Adipocyte (in vitro differentiated cells): ENCODE measurements around the gene HERPUD2.
A peak's percentile ranks its signal among the peaks of the same experiment; 100 is the strongest.
"Not testable (repeated sequence)": the region's sequence is repeated elsewhere in the genome, so short reads cannot be mapped to it uniquely, and the experiment has no call there.

Source experiments
- DNase-seq: peaks from one replicate; pipeline ENCODE4 v3.0.0-alpha.2; 2015; ENCODE audit warnings: low read depth
- H3K27me3 ChIP-seq: replicated peaks from 2 replicates; pipeline ENCODE4 v1.7.0; 2013; ENCODE audit warnings: mild to moderate bottlenecking, low read length, moderate library complexity; ENCODE audit not compliant: control insufficient read depth, insufficient read depth
- H3K36me3 ChIP-seq: 2 replicates; pipeline ENCODE4 v1.7.0; 2013; ENCODE audit warnings: low read length, mild to moderate bottlenecking, moderate library complexity; ENCODE audit not compliant: control insufficient read depth, insufficient read depth, severe bottlenecking
- H3K4me1 ChIP-seq: 2 replicates; pipeline ENCODE4 v1.7.0; 2013; ENCODE audit warnings: mild to moderate bottlenecking, low read length, moderate library complexity; ENCODE audit not compliant: control insufficient read depth, insufficient read depth
- H3K4me3 ChIP-seq: 2 replicates; pipeline ENCODE4 v1.7.0; 2013; ENCODE audit warnings: mild to moderate bottlenecking, low read length, moderate library complexity
- H3K9ac ChIP-seq: 2 replicates; pipeline ENCODE4 v1.7.0; 2013; ENCODE audit warnings: mild to moderate bottlenecking, low read length, moderate library complexity
- H3K9me3 ChIP-seq: 2 replicates; pipeline ENCODE4 v1.7.0; 2013; ENCODE audit warnings: mild to moderate bottlenecking, low read length, moderate library complexity; ENCODE audit not compliant: control insufficient read depth

HERPUD2 gene

GRCh38 chr7:35714407-35714806 lies 19.5 kb upstream of the HERPUD2 start:
- no peak overlapping the region for H3K4me3 ChIP-seq
- H3K27me3 ChIP-seq: no peaks in the 10 kb centered on the region
- H3K4me1 ChIP-seq: peaks cover 14% of the 10 kb centered on the region
- no peaks in the 10 kb centered on the region for H3K36me3 ChIP-seq
- no peak for DNase-seq
- H3K9me3 ChIP-seq: no peaks in the 10 kb centered on the region
- H3K9ac ChIP-seq: no peak overlapping the region

GRCh38 chr7:35712563-35713226 lies 17.8 kb upstream of the HERPUD2 start:
- Histone ChIP-seq H3K9ac (no peak overlapping the region), H3K36me3 (no peaks in the 10 kb centered on the region), H3K4me3 (no peak overlapping the region), H3K9me3 (no peaks in the 10 kb centered on the region), H3K27me3 (no peaks in the 10 kb centered on the region), H3K4me1 (peaks cover 14% of the 10 kb centered on the region)
- no peak for DNase-seq

- no peak for DNase-seq
- Histone ChIP-seq H3K36me3 (no peaks in the 10 kb centered on the region), H3K9ac (no peak overlapping the region), H3K4me3 (no peak overlapping the region), H3K9me3 (no peaks in the 10 kb centered on the region), H3K27me3 (no peaks in the 10 kb centered on the region), H3K4me1 (peaks cover 11% of the 10 kb centered on the region)
Observed at GRCh38 chr7:35707422-35707821, 12.5 kb upstream of the HERPUD2 start.

GRCh38 chr7:35705932-35706461 lies 11.1 kb upstream of the HERPUD2 start:
- Histone ChIP-seq H3K27me3 (no peaks in the 10 kb centered on the region), H3K4me3 (no peak overlapping the region)

DNA sequence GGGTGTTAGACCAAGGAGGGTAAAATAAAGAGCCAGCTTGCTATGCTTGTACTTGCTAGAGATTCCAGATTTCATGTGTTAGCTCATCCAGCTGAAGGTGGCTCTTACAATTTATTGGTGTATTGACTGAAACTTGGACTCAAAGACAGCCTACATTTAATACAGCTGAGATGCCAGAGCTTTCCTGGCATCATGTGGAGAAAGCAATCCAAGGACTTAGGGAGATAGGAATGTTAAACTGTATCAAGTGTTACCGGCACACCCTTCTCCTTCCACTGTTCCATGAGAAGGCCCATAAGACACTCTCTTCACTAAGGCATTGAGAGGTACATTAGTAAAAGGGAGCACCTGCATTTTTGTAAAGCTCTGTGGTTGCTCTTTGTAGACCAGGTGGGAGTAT lies 9.3 kb upstream of the HERPUD2 start:
- H3K9me3 ChIP-seq: no peaks in the 10 kb centered on the region
- no peak overlapping the region for H3K4me3 ChIP-seq
- no peak for DNase-seq
- H3K9ac ChIP-seq: no peak overlapping the region
- no peaks in the 10 kb centered on the region for H3K36me3 ChIP-seq
- no peaks in the 10 kb centered on the region for H3K27me3 ChIP-seq
- H3K4me1 ChIP-seq: peaks cover 11% of the 10 kb centered on the region

More at GRCh38 chr7:35705932-35706461, 11.1 kb upstream of the HERPUD2 start:
- no peaks in the 10 kb centered on the region for H3K9me3 ChIP-seq
- no peak overlapping the region for H3K9ac ChIP-seq
- no peaks in the 10 kb centered on the region for H3K36me3 ChIP-seq
- DNase-seq: peak; percentile 31
- peaks cover 11% of the 10 kb centered on the region for H3K4me1 ChIP-seq

DNA sequence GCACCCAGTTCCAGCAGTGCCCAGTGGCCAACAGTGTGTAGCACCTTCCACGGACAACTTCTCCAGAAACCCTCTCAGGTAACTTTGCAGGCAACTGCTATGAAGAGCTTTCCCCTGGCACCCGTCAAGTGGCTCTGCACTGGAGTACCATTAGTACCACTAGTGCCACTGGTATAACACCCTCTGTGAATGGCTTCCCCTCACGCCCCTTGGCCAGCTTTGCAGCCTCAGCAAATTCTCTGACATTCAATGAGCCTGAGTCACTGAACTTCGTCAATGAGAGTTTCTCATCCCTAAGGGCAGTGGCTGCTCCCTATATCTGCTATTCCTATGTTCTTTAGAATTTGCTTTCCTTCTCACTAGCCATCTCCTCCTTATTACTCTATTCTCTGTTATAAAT lies 7.6 kb upstream of the HERPUD2 start:
- Histone ChIP-seq H3K4me3 (no peak overlapping the region), H3K4me1 (peaks cover 14% of the 10 kb centered on the region), H3K27me3 (no peaks in the 10 kb centered on the region), H3K9me3 (no peaks in the 10 kb centered on the region), H3K9ac (no peak overlapping the region), H3K36me3 (no peaks in the 10 kb centered on the region)
- no peak for DNase-seq

- Histone ChIP-seq H3K4me1 (peaks cover 20% of the 10 kb centered on the region), H3K9me3 (no peaks in the 10 kb centered on the region), H3K9ac (no peak overlapping the region), H3K27me3 (no peaks in the 10 kb centered on the region), H3K4me3 (no peak overlapping the region), H3K36me3 (no peaks in the 10 kb centered on the region)
- no peak for DNase-seq
Observed at GRCh38 chr7:35701287-35701900, 6.5 kb upstream of the HERPUD2 start.

- no peaks in the 10 kb centered on the region for H3K27me3 ChIP-seq
- DNase-seq: no peak
- no peaks in the 10 kb centered on the region for H3K36me3 ChIP-seq
- peaks cover 17% of the 10 kb centered on the region for H3K4me1 ChIP-seq
- no peaks in the 10 kb centered on the region for H3K9me3 ChIP-seq
- no peak overlapping the region for H3K9ac ChIP-seq
- H3K4me3 ChIP-seq: no peak overlapping the region
Observed at GRCh38 chr7:35700865-35701264, 5.9 kb upstream of the HERPUD2 start.

DNA sequence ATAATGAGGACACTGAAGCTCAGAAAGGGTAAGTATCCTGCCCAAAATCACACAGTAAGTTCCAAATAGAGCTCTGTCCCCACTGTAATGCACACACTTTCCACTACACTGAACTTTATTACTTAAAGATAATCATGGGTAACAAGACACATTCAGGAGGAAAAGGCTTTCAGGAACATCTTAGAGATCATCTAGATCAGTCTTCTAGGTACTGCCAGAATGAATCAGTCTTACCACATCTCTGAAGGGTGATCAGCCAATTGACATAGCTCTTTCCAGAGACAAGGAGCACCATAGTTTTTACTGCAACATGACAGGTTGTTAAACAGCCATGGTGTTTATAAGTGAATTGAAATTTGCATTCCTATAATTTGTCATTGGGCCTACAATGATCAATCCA lies 5.4 kb upstream of the HERPUD2 start:
- Histone ChIP-seq H3K4me1 (peaks cover 16% of the 10 kb centered on the region), H3K36me3 (no peaks in the 10 kb centered on the region), H3K4me3 (no peak overlapping the region), H3K27me3 (no peaks in the 10 kb centered on the region), H3K9me3 (no peaks in the 10 kb centered on the region), H3K9ac (no peak overlapping the region)
- DNase-seq: no peak

- H3K9me3 ChIP-seq: no peaks in the 10 kb centered on the region
- peaks cover 16% of the 10 kb centered on the region for H3K4me1 ChIP-seq
- DNase-seq: no peak
- H3K36me3 ChIP-seq: no peaks in the 10 kb centered on the region
- no peak overlapping the region for H3K9ac ChIP-seq
- H3K4me3 ChIP-seq: no peak overlapping the region
- H3K27me3 ChIP-seq: no peaks in the 10 kb centered on the region
Observed at GRCh38 chr7:35699796-35700305, 4.9 kb upstream of the HERPUD2 start.

DNA sequence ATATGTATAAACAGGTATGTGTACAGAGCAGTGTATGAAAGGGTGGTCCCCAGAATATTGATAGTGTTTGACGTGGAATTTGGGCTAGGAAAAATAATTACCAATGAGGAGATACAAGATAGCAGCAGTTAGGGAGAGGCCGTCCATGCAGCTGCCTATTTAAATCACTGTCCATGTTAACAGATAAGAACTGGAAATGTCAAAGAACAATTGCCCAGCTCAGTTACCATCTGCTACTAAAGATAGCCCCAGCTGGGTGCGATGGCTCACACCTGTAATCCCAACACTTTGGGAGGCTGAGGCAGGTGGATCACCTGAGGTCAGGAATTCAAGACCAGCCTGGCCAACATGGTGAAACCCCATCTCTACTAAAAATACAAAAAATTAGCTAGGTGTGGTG lies 3.4 kb upstream of the HERPUD2 start:
- H3K9ac ChIP-seq, H3K36me3 ChIP-seq, H3K4me3 ChIP-seq, DNase-seq, H3K9me3 ChIP-seq, H3K27me3 ChIP-seq: not testable (repeated sequence)
- H3K4me1 ChIP-seq: peaks cover 22% of the 10 kb centered on the region
